ENCODE data around the gene DENND6A.
A peak's percentile ranks its signal among the peaks of the same experiment; 100 is the strongest.
"Not testable (repeated sequence)": the region's sequence is repeated elsewhere in the genome, so short reads cannot be mapped to it uniquely, and the experiment has no call there.

DENND6A gene

DNA sequence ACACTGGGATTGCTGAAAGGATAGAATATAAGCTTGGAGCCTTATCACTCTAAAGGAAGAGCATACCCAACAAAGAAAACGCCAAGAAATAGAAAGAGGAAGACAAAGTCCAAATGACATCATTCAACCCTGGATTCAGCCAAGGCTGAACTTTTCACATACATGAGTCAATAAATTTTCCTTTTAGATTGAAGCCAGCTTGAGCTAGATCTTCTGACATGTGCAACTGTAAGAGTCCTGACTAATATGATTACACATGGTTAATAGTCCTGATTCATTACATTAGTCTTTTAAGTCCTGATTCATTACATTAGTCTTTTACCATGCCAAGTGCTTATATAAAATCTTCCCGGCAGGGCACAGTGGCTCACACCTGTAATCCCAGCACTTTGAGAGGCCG is 13.6 kb upstream of the DENND6A start:
- Mint-ChIP-seq H3K4me3 (no peak overlapping the region), H3K27ac (no peak overlapping the region), H3K4me1 (no peaks in the 10 kb centered on the region), H3K9me3 (no peaks in the 10 kb centered on the region), H3K27me3 (no peaks in the 10 kb centered on the region)
- DNase-seq (no peak), ATAC-seq (no peak)

DNA sequence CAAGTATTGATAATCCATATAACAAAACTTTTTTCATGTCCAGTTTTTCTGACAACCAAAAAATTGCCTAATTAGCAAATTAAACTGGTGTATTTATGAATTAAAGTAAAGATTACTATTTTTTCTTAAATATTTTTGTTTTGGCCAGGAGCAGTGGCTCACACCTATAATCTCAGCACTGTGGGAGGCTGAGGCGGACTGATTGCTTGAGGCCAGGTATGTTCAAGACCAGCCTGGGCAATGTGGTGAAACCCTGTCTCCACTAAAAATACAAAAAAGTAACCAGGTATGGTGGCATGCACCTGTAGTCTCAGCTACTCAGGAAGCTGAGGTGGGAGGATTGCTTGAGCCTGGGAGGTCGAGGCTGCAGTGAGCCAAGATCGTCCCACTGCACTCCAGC is 12.5 kb upstream of the DENND6A start:
- H3K9me3 Mint-ChIP-seq, H3K27ac Mint-ChIP-seq, DNase-seq, H3K27me3 Mint-ChIP-seq, H3K4me1 Mint-ChIP-seq, ATAC-seq, H3K4me3 Mint-ChIP-seq: not testable (repeated sequence)

DNA sequence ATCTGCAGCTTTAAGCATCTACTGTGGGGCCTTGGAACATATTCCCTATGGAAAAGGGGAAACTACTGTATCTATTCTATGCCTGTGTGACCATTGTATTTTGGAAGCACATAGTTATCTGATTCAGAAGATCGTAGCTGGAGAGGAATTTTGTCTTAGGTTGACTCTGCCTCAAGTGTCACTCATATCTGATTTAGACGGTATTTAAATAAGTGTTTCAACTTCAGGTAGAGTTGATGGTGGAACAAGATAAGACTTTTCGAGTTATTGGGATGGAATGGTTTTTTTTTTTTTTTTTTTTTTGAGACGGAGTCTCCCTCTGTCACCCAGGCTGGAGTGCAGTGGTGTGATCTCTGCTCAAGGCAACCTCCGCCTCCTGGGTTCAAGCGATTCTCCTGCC is 8.9 kb upstream of the DENND6A start:
- no peak overlapping the region for H3K4me3 Mint-ChIP-seq
- no peaks in the 10 kb centered on the region for H3K27me3 Mint-ChIP-seq
- H3K27ac Mint-ChIP-seq: no peak overlapping the region
- ATAC-seq (no peak), DNase-seq (no peak)
- H3K4me1 Mint-ChIP-seq: no peaks in the 10 kb centered on the region
- no peaks in the 10 kb centered on the region for H3K9me3 Mint-ChIP-seq

DNA sequence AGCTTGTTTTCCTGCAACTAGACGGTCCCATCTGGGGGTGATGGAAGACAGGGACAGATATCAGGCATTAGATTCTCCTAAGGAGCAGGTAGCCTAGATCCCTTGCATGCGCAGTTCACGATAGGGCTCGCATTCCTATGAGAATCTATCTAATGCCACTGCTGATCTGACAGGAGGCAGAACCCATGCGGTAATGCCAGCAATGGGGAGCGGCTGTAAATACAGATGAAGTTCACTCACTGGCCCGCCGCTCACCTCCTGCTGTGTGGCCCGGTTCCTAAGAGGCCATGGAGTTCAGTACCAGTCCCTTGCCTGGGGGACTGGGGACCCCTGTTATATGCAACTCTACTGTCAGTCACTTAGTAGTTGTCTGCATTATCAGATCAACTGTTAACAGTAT is 7.9 kb upstream of the DENND6A start:
- no peaks in the 10 kb centered on the region for H3K4me1 Mint-ChIP-seq
- H3K27me3 Mint-ChIP-seq: no peaks in the 10 kb centered on the region
- DNase-seq (no peak), ATAC-seq (no peak)
- no peaks in the 10 kb centered on the region for H3K9me3 Mint-ChIP-seq
- H3K4me3 Mint-ChIP-seq: no peak overlapping the region
- H3K27ac Mint-ChIP-seq: no peak overlapping the region

DNA sequence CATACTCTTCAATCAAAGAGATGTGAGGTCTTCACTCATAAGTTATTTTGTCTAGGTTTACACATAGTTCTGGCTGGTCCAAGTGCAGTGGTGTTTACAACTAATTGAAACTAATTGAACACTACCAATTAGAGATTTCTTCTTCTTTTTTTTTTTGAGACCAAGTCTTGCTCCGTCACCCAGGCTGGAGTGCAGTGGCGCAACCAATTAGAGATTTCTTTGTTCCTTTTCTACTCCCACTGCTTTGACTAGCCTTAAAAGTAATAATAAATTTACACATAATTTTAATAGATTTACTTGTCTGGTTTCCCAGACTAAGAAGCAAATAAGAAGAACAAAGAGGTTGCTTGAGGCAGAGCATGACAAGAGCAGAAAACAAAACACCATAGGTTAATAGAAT is 6.7 kb upstream of the DENND6A start:
- H3K4me1 Mint-ChIP-seq: no peaks in the 10 kb centered on the region
- no peak overlapping the region for H3K27ac Mint-ChIP-seq
- H3K9me3 Mint-ChIP-seq: no peaks in the 10 kb centered on the region
- ATAC-seq (no peak), DNase-seq (no peak)
- no peaks in the 10 kb centered on the region for H3K27me3 Mint-ChIP-seq
- H3K4me3 Mint-ChIP-seq: no peak overlapping the region

DNA sequence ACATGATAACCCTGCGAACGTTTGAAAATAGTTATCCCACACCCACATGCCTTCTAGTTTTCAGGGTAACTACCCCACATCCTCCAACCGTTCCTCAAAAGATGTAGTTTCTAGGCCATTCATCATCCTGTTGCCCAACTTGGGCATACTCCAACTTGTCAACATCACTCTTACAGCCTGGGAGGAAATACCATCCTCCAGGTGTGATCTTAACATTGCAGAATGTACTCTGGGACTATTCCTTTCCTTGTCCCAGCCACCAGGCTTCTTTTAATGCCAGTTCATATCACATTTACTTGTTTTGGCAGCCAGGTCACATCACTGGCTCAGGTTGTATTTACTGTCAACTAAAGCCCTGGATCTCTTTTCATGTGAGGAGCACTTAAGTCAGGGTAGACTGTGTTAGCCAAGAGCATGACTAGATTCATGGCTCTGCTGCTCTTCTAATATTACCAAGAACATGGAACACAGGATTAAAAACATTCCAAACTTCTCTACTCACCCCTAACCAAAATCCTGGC is 4.0 kb upstream of the DENND6A start:
- DNase-seq (no peak), ATAC-seq (no peak)
- no peaks in the 10 kb centered on the region for H3K9me3 Mint-ChIP-seq
- no peak overlapping the region for H3K27ac Mint-ChIP-seq
- no peak overlapping the region for H3K4me3 Mint-ChIP-seq
- H3K4me1 Mint-ChIP-seq: peaks cover 1% of the 10 kb centered on the region
- H3K27me3 Mint-ChIP-seq: no peaks in the 10 kb centered on the region

DNA sequence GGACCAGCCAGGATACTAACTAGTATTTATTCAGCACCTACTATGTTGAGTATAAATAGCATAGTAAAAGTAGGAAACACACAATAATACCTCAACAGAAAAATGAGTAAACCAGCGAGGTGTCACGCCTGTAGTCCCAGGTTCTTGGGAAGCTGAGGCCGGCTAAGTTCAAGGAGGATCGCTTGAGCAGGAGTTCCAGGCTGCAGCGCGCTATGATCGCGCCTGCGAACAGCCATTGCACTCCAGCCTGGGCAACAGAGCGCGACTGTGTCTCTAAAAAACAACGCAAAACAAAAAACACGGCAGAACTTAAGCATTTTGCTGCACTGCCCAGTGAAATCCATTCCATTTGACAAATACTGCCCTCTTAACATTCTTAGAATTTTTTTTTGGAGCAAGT is 1.3 kb upstream of the DENND6A start:
- peak overlapping the region; percentile 27 to 56 for H3K4me3 Mint-ChIP-seq
- no peaks in the 10 kb centered on the region for H3K9me3 Mint-ChIP-seq
- H3K27ac Mint-ChIP-seq: no peak overlapping the region
- H3K27me3 Mint-ChIP-seq: no peaks in the 10 kb centered on the region
- ATAC-seq (no peak), DNase-seq (no peak)
- peaks cover 27% of the 10 kb centered on the region for H3K4me1 Mint-ChIP-seq

DNA sequence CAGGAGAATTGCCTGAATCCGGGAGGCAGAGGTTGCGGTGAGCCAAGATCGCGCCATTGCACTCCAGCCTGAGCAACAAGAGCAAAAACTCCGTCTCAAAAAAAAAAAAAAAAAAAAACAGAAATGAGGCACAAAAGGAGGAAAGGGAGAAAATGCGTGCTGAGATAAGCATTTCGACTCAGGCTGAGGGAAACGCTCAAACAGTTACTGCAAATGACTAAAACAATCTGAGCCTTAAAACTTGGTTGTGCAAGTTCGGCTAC is 813 bp downstream of the DENND6A start:
- H3K4me3 Mint-ChIP-seq: peak overlapping the region; percentile 89 to 94
- DNase-seq, H3K9me3 Mint-ChIP-seq, ATAC-seq, H3K27me3 Mint-ChIP-seq: not testable (repeated sequence)
- peaks cover 48% of the 10 kb centered on the region for H3K4me1 Mint-ChIP-seq
- peak overlapping the region; percentile 95 to 97 for H3K27ac Mint-ChIP-seq

DNA sequence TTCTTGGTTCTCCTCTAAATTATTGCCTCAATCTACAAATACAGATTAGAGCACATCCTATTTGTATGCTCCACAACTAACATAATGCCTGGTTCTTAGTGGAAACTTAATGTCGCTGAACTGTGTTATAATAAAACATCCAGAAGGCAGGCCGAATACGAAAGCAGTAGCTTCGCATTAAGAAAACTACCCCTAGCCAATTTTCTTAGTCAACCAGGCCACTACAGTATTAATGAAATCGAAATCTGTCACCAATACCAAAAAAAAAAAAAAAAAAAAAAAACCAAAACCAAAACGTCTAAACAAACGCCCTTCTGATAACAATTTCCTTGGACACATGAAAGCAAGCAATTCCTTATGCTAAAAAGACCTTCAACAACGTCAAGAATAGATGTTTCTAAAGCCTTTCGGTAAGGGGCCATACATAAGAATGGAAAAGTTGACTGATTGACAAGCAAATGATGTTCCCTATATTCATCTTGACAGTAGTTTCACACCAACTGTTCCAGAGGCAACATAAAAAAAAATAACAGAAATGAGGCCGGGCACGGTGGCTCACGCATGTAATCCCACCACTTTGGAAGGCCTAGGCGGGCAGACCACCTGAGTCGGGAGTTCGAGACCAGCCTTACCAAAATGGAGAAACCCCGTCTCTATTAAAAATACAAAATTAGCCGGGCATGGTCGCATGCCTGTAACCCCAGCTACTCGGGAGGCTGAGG is 1.3 kb downstream of the DENND6A start:
- peaks cover 53% of the 10 kb centered on the region for H3K4me1 Mint-ChIP-seq
- DNase-seq: peak; percentile 13 to 23

DNA sequence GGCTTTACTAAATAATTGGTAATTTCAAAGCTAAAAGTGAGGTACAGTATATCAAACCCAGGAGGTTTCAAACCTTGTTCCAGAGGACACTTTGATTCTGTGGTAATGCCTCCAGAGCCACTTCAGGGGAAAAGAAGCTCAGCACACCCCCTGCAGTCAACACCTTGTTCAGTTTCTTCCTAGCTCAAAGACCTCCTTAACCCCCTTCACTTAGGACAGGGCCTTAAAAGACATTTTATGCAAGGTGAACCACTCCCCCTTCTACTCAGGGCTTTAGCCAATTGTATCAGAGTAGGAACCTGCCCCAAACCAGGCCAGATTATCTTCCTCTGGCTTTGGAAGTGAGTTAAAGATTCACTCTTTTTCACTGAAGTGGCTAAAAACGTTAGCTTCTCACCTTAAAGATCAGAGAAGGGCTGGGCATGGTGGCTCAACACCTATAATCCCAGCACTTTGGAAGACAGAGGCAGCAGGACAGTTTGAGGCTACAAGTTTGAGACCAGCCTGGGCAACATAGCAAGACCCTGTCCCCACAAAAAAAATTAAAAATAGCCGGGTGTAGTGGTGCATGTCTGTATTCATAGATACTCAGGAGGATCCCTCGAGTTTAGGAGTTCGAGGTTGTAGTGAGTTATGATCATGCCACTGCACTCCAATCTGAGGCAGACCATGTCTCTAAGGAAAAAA is 3.4 kb downstream of the DENND6A start:
- Mint-ChIP-seq H3K9me3 (no peaks in the 10 kb centered on the region), H3K27ac (no peak overlapping the region), H3K27me3 (no peaks in the 10 kb centered on the region), H3K4me1 (peaks cover 62% of the 10 kb centered on the region), H3K4me3 (peak overlapping the region; percentile 39 to 52)
- ATAC-seq (no peak), DNase-seq (no peak)

More for the DNA sequence above, 1.3 kb downstream of the DENND6A start:
- Mint-ChIP-seq H3K4me3 (peak overlapping the region; percentile 89 to 94), H3K9me3 (no peaks in the 10 kb centered on the region), H3K27me3 (no peaks in the 10 kb centered on the region), H3K27ac (peak overlapping the region; percentile 95 to 97)
- ATAC-seq: no peak

DNA sequence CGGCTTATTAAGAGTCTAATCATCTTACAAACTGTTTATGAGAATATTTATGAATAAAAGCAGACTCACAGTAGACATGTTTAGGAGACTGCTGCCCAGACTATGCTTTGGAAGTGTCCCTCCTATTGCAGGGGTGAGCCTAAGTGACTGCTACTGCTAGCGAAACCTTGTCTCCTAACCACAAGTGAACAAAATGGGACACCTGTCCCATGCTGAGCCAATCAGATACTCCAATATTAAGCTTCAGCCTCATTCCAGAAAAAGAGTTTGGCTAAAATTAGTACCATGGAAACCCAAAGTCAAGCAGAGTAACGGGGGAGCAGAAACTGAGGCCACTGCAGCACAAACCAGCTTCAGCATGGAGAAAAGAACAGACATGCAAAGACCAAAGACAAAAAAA is 4.6 kb downstream of the DENND6A start:
- H3K27ac Mint-ChIP-seq: no peak overlapping the region
- H3K27me3 Mint-ChIP-seq: no peaks in the 10 kb centered on the region
- peak overlapping the region in 1 of 2 donors; percentile 18 for H3K4me3 Mint-ChIP-seq
- ATAC-seq (no peak), DNase-seq (no peak)
- peaks cover 65% of the 10 kb centered on the region for H3K4me1 Mint-ChIP-seq
- H3K9me3 Mint-ChIP-seq: no peaks in the 10 kb centered on the region

DNA sequence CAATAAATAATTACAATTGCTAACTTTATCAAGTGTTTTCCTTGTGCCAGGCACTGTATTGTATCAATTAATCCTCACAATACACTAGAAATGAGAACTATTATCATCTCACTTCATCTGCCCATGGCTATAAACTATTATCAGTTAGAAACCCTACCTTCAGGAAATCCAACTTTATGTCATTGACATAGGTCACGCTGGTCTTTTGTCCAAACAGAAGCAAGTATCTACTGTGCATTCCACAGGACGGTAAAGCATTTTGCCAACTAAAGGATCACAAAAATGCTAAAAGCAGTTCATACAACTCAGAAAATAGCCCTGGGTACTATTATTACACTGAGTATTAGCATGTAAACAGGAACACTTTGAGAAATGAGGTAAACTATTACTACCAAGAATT is 9.6 kb downstream of the DENND6A start:
- DNase-seq: no peak
- H3K27ac Mint-ChIP-seq: no peak overlapping the region
- no peak overlapping the region for H3K4me3 Mint-ChIP-seq
- ATAC-seq: no peak
- no peaks in the 10 kb centered on the region for H3K9me3 Mint-ChIP-seq
- H3K27me3 Mint-ChIP-seq: no peaks in the 10 kb centered on the region
- peaks cover 74% of the 10 kb centered on the region for H3K4me1 Mint-ChIP-seq

DNA sequence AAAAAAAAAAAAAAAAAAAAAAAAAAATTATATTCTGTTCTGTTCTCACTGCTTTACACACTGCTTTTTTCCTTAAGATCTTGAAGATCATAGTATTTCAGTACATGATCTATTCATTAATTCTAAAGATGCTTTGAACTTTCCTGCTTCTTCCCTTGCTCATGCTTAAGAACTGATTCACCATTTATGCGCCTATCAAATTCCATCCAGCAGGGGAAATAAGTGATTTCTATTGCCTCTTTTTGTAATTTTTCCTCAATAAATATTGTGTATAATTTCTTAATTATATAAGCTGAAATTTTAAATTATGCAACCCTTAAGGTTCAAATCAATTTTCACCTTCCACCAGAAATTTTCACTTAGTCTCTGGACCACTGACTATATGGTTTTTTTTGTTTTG is 10.6 kb downstream of the DENND6A start:
- ATAC-seq (no peak), DNase-seq (no peak)
- no peak overlapping the region for H3K27ac Mint-ChIP-seq
- no peaks in the 10 kb centered on the region for H3K27me3 Mint-ChIP-seq
- no peaks in the 10 kb centered on the region for H3K9me3 Mint-ChIP-seq
- H3K4me3 Mint-ChIP-seq: peak overlapping the region in 1 of 2 donors; percentile 16
- peaks cover 64% of the 10 kb centered on the region for H3K4me1 Mint-ChIP-seq

DNA sequence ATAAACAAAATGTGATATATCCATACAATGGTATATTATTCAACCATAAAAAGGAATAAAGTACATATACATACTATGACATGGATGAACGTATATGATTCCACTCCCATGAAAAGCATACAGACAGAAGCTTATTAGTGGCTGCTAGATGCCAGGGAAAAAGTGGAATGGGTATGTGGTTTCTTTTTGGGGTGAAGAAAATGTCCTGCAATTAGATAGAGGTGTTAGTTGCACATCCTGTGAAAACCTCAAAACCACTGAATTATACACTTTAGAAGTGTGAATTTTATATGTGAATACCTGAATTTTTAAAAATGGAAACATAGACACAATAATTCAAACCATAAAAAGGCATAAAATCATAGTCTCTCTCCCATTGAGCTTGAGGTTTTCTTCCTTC is 11.2 kb downstream of the DENND6A start:
- ATAC-seq: no peak
- no peak overlapping the region for H3K4me3 Mint-ChIP-seq

DNA sequence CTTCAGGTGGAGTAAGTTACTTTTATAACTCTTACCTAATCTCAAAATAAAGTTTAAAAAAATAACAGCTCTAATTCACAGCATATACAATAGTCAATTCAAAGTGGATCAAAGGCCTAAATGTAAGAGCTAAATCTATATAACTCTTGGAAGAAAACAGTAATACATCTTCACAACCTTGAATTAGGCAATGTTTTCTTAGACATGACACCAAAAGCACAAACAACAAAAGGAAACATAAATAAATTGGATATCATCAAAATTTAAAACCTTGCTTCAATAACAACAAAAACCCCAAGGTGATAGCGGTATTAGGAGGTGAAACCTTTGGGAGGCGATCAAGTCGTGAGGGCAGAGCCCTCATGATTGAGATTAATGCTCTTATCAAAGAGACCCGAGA is 12.8 kb downstream of the DENND6A start:
- Mint-ChIP-seq H3K4me3 (no peak overlapping the region), H3K27ac (no peak overlapping the region), H3K4me1 (peaks cover 54% of the 10 kb centered on the region), H3K9me3 (no peaks in the 10 kb centered on the region), H3K27me3 (no peaks in the 10 kb centered on the region)
- ATAC-seq (no peak), DNase-seq (no peak)

More for the DNA sequence above, 11.2 kb downstream of the DENND6A start:
- Mint-ChIP-seq H3K4me1 (peaks cover 58% of the 10 kb centered on the region), H3K9me3 (no peaks in the 10 kb centered on the region), H3K27me3 (no peaks in the 10 kb centered on the region), H3K27ac (no peak overlapping the region)
- no peak for DNase-seq

DNA sequence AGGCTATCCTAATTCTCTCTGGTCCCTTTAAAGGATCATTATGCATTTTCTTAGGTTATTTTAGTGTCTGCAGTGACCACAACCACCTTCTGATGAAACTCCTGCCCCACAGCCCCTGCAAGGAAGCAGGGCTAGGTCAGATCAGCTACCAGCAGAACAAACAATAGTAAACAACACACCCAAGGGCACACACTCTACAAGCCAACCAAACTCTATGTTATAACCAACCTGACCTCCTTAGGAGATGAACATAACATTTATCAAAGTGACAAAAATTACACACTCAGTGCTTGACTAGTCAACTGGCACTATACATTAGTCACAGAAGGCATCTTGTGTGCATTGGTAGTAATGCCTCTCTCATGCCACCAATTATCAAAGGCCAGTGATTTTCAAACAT is 17.3 kb downstream of the DENND6A start:
- no peak overlapping the region for H3K4me3 Mint-ChIP-seq
- ATAC-seq (peak; percentile 52), DNase-seq (no peak)
- H3K9me3 Mint-ChIP-seq: no peaks in the 10 kb centered on the region
- no peaks in the 10 kb centered on the region for H3K27me3 Mint-ChIP-seq
- H3K4me1 Mint-ChIP-seq: peaks cover 41% of the 10 kb centered on the region
- no peak overlapping the region for H3K27ac Mint-ChIP-seq

DNA sequence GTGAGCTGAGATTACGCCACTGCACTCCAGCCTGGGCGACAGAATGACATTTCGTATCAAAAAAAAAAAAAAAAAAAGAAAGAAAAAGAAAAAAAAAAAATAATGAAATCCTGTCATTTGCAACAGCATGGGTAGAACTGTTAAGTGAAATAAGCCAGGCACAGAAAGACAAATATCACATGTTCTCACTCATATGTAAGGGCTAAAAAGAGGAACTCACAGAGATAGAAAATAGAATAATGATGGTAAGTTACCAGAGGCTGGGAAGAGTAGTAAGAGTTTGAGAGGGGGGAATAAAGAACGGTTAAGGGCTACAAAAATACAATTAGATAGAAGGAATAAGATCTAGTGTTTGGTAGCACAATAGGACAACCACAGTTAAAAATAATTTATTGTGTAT is 19.7 kb downstream of the DENND6A start:
- Mint-ChIP-seq H3K4me1 (peaks cover 29% of the 10 kb centered on the region), H3K27ac (no peak overlapping the region), H3K27me3 (no peaks in the 10 kb centered on the region), H3K9me3 (no peaks in the 10 kb centered on the region), H3K4me3 (no peak overlapping the region)
- DNase-seq: no peak
- no peak for ATAC-seq
